Endothelial cell of umbilical vein (primary cell): Measurements from ENCODE around the gene PSMA6. TPM values are rescaled to one million over a fixed set of nuclear protein-coding genes. Genes with fewer than 3 reads are reported as not detected.

Experiments used
- BruUV-seq: library from RNA; stranded (reverse); fragments of 400-500 nt; replicated peaks from 2 replicates; lab custom pipeline; 2021; lab: Mats Ljungman, UMichigan
- CTCF ChIA-PET: fragments of 300-600, 350-600 bp; sonication (Branson Sonifier 250); formaldehyde crosslinking; loops from one replicate; lab custom pipeline; 2021; ENCODE audit warnings: antibody characterized with exemption, inconsistent platforms; lab: Charles Lee
- POLR2A ChIA-PET: fragments of 300-600, 350-600 bp; sonication (Branson Sonifier 250); formaldehyde crosslinking; loops from one replicate; lab custom pipeline; 2021; ENCODE audit warnings: antibody characterized with exemption, inconsistent platforms; lab: Charles Lee
- DNase-seq: peaks from one replicate; pipeline ENCODE4 v3.0.0-alpha.2; 2011; ENCODE audit warnings: low read depth, low spot score
- FAIRE-seq: peaks from 2 replicates; lab custom pipeline; 2011; peaks lifted over from hg19 to GRCh38; lab: Jason Lieb, UNC
- H2AFZ ChIP-seq: 2 replicates; pipeline ENCODE4 v1.6.0; 2012; ENCODE audit warnings: low read depth, low read length, control low read depth, inconsistent platforms
- H3K27ac ChIP-seq: 2 replicates; pipeline ENCODE4 v1.5.1; 2011; ENCODE audit warnings: low read depth, mild to moderate bottlenecking, control low read depth, low read length, moderate library complexity; ENCODE audit not compliant: insufficient read depth
- H3K27me3 ChIP-seq, 2 experiments: 2 replicates each; pipeline versions ENCODE4 v1.6.0 to v1.6.1; 2011; ENCODE audit warnings: low read length in 2 of 2, mixed read lengths in 1 of 2; ENCODE audit not compliant: control insufficient read depth in 2 of 2, insufficient read depth in 2 of 2
- H3K36me3 ChIP-seq, 2 experiments: 2 replicates in 1 of 2; 3 replicates in 1 of 2; pipeline ENCODE4 v1.5.1; 2011; ENCODE audit warnings: low read length in 2 of 2, mild to moderate bottlenecking in 1 of 2, moderate library complexity in 1 of 2; ENCODE audit not compliant: control insufficient read depth in 2 of 2, insufficient read depth in 2 of 2; ENCODE audit errors: extremely low read depth in 1 of 2
- H3K4me1 ChIP-seq: 3 replicates; pipeline ENCODE4 v1.5.1; 2011; ENCODE audit warnings: mild to moderate bottlenecking, low read length; ENCODE audit not compliant: control insufficient read depth, insufficient read depth; ENCODE audit errors: extremely low read depth
- H3K4me2 ChIP-seq: 2 replicates; pipeline ENCODE4 v1.6.1; 2011; ENCODE audit warnings: low read length, control low read depth, mixed read lengths; ENCODE audit not compliant: insufficient read depth
- H3K4me3 ChIP-seq, 3 experiments: fragments of 200-600 bp in 1 of 3; sonication (generic), shearing (Covaris generic) in 1 of 3; replicated peaks in 1 of 3; 2 replicates each; pipeline ENCODE4 v1.5.1; 2011 to 2016; ENCODE audit warnings: control low read depth in 3 of 3, low read length in 3 of 3, mild to moderate bottlenecking in 2 of 3, inconsistent platforms in 1 of 3, low read depth in 1 of 3, moderate library complexity in 1 of 3; ENCODE audit not compliant: insufficient read depth in 1 of 3
- H3K79me2 ChIP-seq: 2 replicates; pipeline ENCODE4 v1.6.0; 2012; ENCODE audit warnings: low read length, inconsistent platforms; ENCODE audit not compliant: control insufficient read depth, insufficient read depth
- H3K9ac ChIP-seq: replicated peaks from 2 replicates; pipeline ENCODE3; 2011; ENCODE audit warnings: low read length, control low read depth; ENCODE audit not compliant: insufficient read depth; ENCODE audit errors: extremely low read depth
- H3K9me1 ChIP-seq: replicated peaks from 3 replicates; pipeline ENCODE4 v1.6.0; 2011; ENCODE audit warnings: mild to moderate bottlenecking, low read length; ENCODE audit not compliant: control insufficient read depth, insufficient read depth; ENCODE audit errors: extremely low read depth
- H3K9me3 ChIP-seq: replicated peaks from 2 replicates; pipeline ENCODE4 v1.5.1; 2012; ENCODE audit warnings: low read length, inconsistent platforms; ENCODE audit not compliant: control insufficient read depth, insufficient read depth
- H4K20me1 ChIP-seq: replicated peaks from 2 replicates; pipeline ENCODE3; 2011; ENCODE audit warnings: mild to moderate bottlenecking, low read length; ENCODE audit not compliant: control insufficient read depth, insufficient read depth; ENCODE audit errors: extremely low read depth
- EZH2 ChIP-seq: IDR thresholded peaks from 2 replicates; pipeline ENCODE4 v1.6.1; 2012; ENCODE audit warnings: borderline replicate concordance, low read depth, mild to moderate bottlenecking, moderate library complexity, low read length, inconsistent platforms; ENCODE audit not compliant: severe bottlenecking
- FOS ChIP-seq: IDR thresholded peaks from 2 replicates; pipeline ENCODE4 v1.6.1; 2011; ENCODE audit warnings: mild to moderate bottlenecking, low read length, moderate library complexity, borderline replicate concordance; ENCODE audit not compliant: insufficient read depth
- GATA2 ChIP-seq: IDR thresholded peaks from 2 replicates; pipeline ENCODE4 v1.7.0; 2011; ENCODE audit warnings: low read depth, mild to moderate bottlenecking, moderate library complexity, mixed read lengths, low read length; ENCODE audit not compliant: insufficient read length, insufficient read depth
- JUN ChIP-seq: IDR thresholded peaks from 2 replicates; pipeline ENCODE4 v1.6.1; 2011; ENCODE audit warnings: borderline replicate concordance, low read depth; ENCODE audit not compliant: insufficient read length, insufficient read depth
- MYC ChIP-seq: IDR thresholded peaks from one replicate; pipeline ENCODE4 v1.6.1; 2011; ENCODE audit warnings: mild to moderate bottlenecking, low read depth, low read length
- POLR2A ChIP-seq: IDR thresholded peaks from 2 replicates; pipeline ENCODE4 v1.6.1; 2012; ENCODE audit warnings: low read depth, mild to moderate bottlenecking, control low read depth, low read length
- POLR2AphosphoS5 ChIP-seq: IDR thresholded peaks from 2 replicates; pipeline ENCODE4 v1.6.1; 2012; ENCODE audit warnings: low read depth, mild to moderate bottlenecking, control low read depth, low read length, moderate library complexity; ENCODE audit not compliant: insufficient read depth
- dilution Hi-C: fragments of 300-500 bp; cut with MboI; formaldehyde crosslinking; loops from one replicate; pipeline ENCODE4 v1.15.0; 2019; ENCODE audit warnings: low sequenced_read_pairs; ENCODE audit not compliant: extremely low pct_ligation_motif_present
- intact Hi-C: fragments of 100-400 bp; cut with micrococcal nuclease; formaldehyde crosslinking; loops from one replicate; pipeline ENCODE4 v1.10.0; 2022
- polyA plus RNA-seq, 4 experiments: library from polyadenylated mRNA; depleted of rRNA in 3 of 4; stranded (reverse) in 3 of 4; unstranded in 1 of 4; fragments of >200 nt; gene quantifications; 2 replicates each; pipeline versions ENCODE4 v1.2.1 to v1.2.3, GENCODE V29; 2011 to 2012; ENCODE audit warnings: missing spikeins in 1 of 4
- total RNA-seq: library from RNA; stranded (reverse); gene quantifications from 2 replicates; pipeline ENCODE4 v1.2.3, GENCODE V29; 2021
- TF ChIP-seq, protein P1 (sequence below): IDR thresholded peaks from 2 replicates; pipeline ENCODE4 v1.6.1; 2011; ENCODE audit not compliant: insufficient read depth, insufficient read length
- TF ChIP-seq, protein P2 (sequence below), 2 donors: IDR thresholded peaks; 1 replicate in 1 of 2; 2 replicates in 1 of 2; pipeline ENCODE4 v1.5.1; 2011; ENCODE audit warnings: low read length in 2 of 2, mild to moderate bottlenecking in 2 of 2, moderate library complexity in 2 of 2, control low read depth in 1 of 2, inconsistent platforms in 1 of 2, low read depth in 1 of 2; ENCODE audit not compliant: insufficient read depth in 1 of 2; ENCODE audit errors: extremely low read depth in 1 of 2

Gene PSMA6
- total and polyA plus RNA-seq, 2 donors (not counting 3 experiments of a cell fraction or from before 2014, with no cell fraction given) = 170 to 197 TPM

GRCh38 chr14:35296545-35296944 lies 4.4 kb downstream of the PSMA6 start:
- Histone ChIP-seq H3K9ac (no peak overlapping the region), H3K9me1 (no peaks in the 10 kb centered on the region), H3K27ac (no peak overlapping the region), H3K4me2 (no peak overlapping the region), H3K4me3 (no peak overlapping the region), H3K79me2 (peaks cover 88% of the 10 kb centered on the region), H4K20me1 (peaks cover 4% of the 10 kb centered on the region), H3K9me3 (no peaks in the 10 kb centered on the region), H3K4me1 (peaks cover 23% of the 10 kb centered on the region), H3K36me3 (no peaks in the 10 kb centered on the region), H2AFZ (no peak overlapping the region), H3K27me3 (no peaks in the 10 kb centered on the region)
- DNase-seq (no peak), FAIRE-seq (no peak)
- POLR2A ChIA-PET = no interaction called here
- dilution Hi-C loops = no loop called here
- CTCF ChIA-PET = interaction anchor here (0.6 kb wide), 1 partner anchor 69 kb away, joined by 3 read pairs; no protein-coding TSS in a partner anchor
- intact Hi-C loops = loop anchor here (10.0 kb wide), 2 partner anchors 312 to 508 kb away; partner anchors contain the start of genes RALGAPA1 and SRP54
- TF ChIP-seq JUN = no peak
- no peak for TF ChIP-seq FOS
- TF ChIP-seq POLR2AphosphoS5 = no peak
- no peak for TF ChIP-seq GATA2
- no peak for TF ChIP-seq EZH2
- TF ChIP-seq, protein P1, sequence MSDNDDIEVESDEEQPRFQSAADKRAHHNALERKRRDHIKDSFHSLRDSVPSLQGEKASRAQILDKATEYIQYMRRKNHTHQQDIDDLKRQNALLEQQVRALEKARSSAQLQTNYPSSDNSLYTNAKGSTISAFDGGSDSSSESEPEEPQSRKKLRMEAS = no peak
- no peak for TF ChIP-seq MYC
- no peak for TF ChIP-seq POLR2A
- TF ChIP-seq, protein P2, sequence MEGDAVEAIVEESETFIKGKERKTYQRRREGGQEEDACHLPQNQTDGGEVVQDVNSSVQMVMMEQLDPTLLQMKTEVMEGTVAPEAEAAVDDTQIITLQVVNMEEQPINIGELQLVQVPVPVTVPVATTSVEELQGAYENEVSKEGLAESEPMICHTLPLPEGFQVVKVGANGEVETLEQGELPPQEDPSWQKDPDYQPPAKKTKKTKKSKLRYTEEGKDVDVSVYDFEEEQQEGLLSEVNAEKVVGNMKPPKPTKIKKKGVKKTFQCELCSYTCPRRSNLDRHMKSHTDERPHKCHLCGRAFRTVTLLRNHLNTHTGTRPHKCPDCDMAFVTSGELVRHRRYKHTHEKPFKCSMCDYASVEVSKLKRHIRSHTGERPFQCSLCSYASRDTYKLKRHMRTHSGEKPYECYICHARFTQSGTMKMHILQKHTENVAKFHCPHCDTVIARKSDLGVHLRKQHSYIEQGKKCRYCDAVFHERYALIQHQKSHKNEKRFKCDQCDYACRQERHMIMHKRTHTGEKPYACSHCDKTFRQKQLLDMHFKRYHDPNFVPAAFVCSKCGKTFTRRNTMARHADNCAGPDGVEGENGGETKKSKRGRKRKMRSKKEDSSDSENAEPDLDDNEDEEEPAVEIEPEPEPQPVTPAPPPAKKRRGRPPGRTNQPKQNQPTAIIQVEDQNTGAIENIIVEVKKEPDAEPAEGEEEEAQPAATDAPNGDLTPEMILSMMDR (IDR thresholded peaks at IDR 0.05; ENCODE audit: extremely low read depth in 1 of 2, insufficient read depth in 1 of 2, low read depth in 1 of 2, low read length in 2 of 2) = no peak
- no TSS peak for BruUV-seq
